ENCODE data around the gene KRTAP4-3. TPM values are rescaled to one million over a fixed set of nuclear protein-coding genes. Genes with fewer than 3 reads are reported as not detected.

The KRTAP4-3 gene
- total and polyA plus RNA-seq, 2 of the 13 experiments (the other 11 are each of a cell fraction or from before 2014, with no cell fraction given), result not detected

- 0 out of 5 replicates have a peak, but pooled peaks cover 0 to 3% of the 10 kb centered on the region in 2 experiments for H3K27me3 ChIP-seq (ENCODE audit: control insufficient read depth in 1 of 2, insufficient read depth in 2 of 2, low read length in 2 of 2)
- H2AFZ ChIP-seq (ENCODE audit: low read length), result no peak overlapping the region
- ChIA-PET CTCF (ENCODE audit: low intra/inter-chr PET ratio, low total read pairs) (no interaction called here), POLR2A (no interaction called here)
- DNase-seq (ENCODE audit: low spot score), result peak; percentile 23
- H3K4me3 ChIP-seq (replicated peaks in 1 of 3; ENCODE audit: insufficient read depth in 1 of 3, low read depth in 2 of 3, low read length in 3 of 3), result no peak overlapping the region
- no peaks in the 10 kb centered on the region for H3K4me1 ChIP-seq (ENCODE audit: insufficient read depth, low read length)
- no peak overlapping the region for H3K27ac ChIP-seq (ENCODE audit: extremely low read length, insufficient read depth, low read length)
- no peaks in the 10 kb centered on the region for H4K20me1 ChIP-seq (ENCODE audit: insufficient read depth, low read length)
- in situ Hi-C loops (cut with HindIII; ENCODE audit: extremely low pct_ligation_motif_present, low pct_unique_long_range_greater_than_20kb) (no loop called here), intact Hi-C loops (cut with micrococcal nuclease; ENCODE audit: unreplicated experiment) (no loop called here)
- no peak overlapping the region for H3K4me2 ChIP-seq (ENCODE audit: low read depth, low read length)
- FAIRE-seq, result no peak
- ATAC-seq, result no peak
- TF ChIP-seq ZNF20 (CRISPR knock-in tag; IDR thresholded peaks at IDR 0.05) (no peak), SIX1 (CRISPR knock-in tag; IDR thresholded peaks at IDR 0.05; ENCODE audit: borderline replicate concordance) (no peak), JARID2 (CRISPR knock-in tag; IDR thresholded peaks at IDR 0.05; ENCODE audit: insufficient replicate concordance) (no peak), PCBP2 (optimal IDR thresholded peaks at IDR 0.05; ENCODE audit: low read depth, low read length, poor library complexity, severe bottlenecking) (no peak), HOXA3 (CRISPR knock-in tag; IDR thresholded peaks at IDR 0.05) (no peak), NKX3-1 (CRISPR knock-in tag; IDR thresholded peaks at IDR 0.05) (no peak), MAFK (conservative IDR thresholded peaks at IDR 0.05 in 1 of 2, IDR thresholded peaks at IDR 0.05 in 1 of 2; ENCODE audit: low read length in 2 of 2) (no peak), NFIB (CRISPR knock-in tag; IDR thresholded peaks at IDR 0.05; ENCODE audit: borderline replicate concordance) (no peak), ZNF496 (CRISPR knock-in tag; IDR thresholded peaks at IDR 0.05; ENCODE audit: insufficient replicate concordance) (no peak), ZNF558 (CRISPR knock-in tag; IDR thresholded peaks at IDR 0.05; ENCODE audit: borderline replicate concordance) (no peak), HNF4A (CRISPR knock-in tag; IDR thresholded peaks at IDR 0.05) (no peak)
- TF ChIP-seq, protein P1, sequence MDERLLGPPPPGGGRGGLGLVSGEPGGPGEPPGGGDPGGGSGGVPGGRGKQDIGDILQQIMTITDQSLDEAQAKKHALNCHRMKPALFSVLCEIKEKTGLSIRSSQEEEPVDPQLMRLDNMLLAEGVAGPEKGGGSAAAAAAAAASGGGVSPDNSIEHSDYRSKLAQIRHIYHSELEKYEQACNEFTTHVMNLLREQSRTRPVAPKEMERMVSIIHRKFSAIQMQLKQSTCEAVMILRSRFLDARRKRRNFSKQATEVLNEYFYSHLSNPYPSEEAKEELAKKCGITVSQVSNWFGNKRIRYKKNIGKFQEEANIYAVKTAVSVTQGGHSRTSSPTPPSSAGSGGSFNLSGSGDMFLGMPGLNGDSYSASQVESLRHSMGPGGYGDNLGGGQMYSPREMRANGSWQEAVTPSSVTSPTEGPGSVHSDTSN (CRISPR knock-in tag; IDR thresholded peaks at IDR 0.05), result no peak
- H3K9me3 ChIP-seq (ENCODE audit: low read length), result no peaks in the 10 kb centered on the region
- H3K79me2 ChIP-seq (ENCODE audit: insufficient read depth, low read length), result no peaks in the 10 kb centered on the region
- H3K9ac ChIP-seq (ENCODE audit: insufficient read depth, low read depth, low read length), result no peak overlapping the region
- H3K36me3 ChIP-seq (replicated peaks in 1 of 2; ENCODE audit: control insufficient read depth in 1 of 2, insufficient read depth in 2 of 2, low read length in 2 of 2), result no peaks in the 10 kb centered on the region
- no TSS peak for BruUV-seq (replicated peaks)
- WGBS (ENCODE audit: low lambda C conversion rate), result 51% methylated on average over 3 of the region's 3 CpGs
Observed at GRCh38 chr17:41131979-41132378, 36.0 kb downstream of the KRTAP4-3 start.

Data from HepG2 (cell line).